GM18526 (cell line): Measurements from ENCODE around the gene TSPAN17.

Source experiments
- POLR2A ChIP-seq: IDR thresholded peaks from 3 replicates; pipeline ENCODE4 v1.6.1; 2011; ENCODE audit not compliant: insufficient read length; ENCODE audit errors: extremely low read depth

TSPAN17 gene, protein sequence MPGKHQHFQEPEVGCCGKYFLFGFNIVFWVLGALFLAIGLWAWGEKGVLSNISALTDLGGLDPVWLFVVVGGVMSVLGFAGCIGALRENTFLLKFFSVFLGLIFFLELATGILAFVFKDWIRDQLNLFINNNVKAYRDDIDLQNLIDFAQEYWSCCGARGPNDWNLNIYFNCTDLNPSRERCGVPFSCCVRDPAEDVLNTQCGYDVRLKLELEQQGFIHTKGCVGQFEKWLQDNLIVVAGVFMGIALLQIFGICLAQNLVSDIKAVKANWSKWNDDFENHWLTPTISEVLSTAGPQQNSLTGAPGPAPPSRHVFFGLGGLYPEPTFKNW

DNA sequence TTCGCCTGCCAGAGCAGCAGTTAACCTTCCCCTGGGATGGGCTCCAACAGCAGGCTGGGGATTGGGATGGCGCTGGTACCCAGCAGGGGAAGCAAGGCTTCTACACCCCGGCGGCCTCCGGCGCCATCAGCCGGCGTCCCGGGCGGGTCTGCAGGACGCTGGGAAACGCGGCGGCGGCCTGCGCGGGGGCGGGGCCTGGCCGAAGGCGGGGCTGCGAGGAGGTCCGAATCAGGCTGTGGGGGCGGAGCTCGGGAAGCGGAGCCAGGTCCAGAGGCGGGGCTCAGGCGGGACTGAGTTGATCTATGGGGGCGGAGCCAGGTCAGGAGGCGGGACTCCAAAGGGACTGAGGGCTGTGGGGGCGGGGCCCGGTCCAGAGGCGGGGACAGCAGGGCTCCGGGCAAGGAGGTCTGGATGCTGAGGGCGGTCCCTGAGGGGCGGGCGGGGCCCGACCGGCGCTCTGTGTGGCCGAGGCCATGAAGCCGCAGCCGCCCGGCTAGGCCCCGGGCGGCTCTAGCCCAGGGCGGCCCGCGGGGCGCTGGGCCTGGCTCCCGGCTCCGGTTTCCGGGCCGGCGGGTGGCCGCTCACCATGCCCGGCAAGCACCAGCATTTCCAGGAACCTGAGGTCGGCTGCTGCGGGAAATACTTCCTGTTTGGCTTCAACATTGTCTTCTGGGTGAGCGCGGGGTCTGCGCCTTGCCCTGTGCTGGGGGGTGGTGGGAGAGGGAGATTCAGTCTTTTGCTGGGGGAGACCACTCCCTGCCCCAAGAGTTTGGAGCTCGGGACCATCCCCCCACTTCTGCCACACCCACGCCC, at the start of gene TSPAN17:
Gene TSPAN17 (plus strand): TSS at position 455 of the 813 bp plus-strand sequence. CDS start 132 bp downstream, at position 587.
- TF ChIP-seq POLR2A, result peak; percentile 94

DNA sequence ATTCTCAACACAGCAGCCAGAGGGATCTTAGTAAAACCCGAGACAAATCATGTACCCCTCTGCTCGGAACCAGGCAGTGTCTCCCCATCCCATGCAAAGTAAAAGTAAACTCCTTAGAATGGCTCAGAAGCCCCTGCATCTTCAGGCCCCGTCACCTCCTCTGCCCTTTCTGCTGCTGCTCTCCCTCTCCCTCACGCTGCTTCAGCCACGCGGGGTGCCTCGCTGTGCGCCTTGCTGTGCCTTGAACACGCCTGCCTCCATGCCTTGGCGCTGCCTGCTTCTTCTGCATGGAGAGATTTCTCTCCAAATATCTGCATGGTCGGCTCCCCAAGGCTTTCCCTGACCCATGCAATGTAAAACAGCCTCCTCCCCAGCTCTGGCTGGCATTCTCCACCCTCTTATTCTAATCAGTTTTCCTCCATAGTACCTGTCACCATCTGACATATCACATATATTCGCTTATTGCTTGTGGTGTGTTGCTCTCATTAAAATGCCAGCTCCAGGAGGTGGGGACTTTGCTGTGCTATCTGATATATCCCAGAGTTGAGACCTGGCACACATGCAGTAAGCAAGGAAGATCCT, 45.3 kb upstream of the TSPAN17 start:
- TF ChIP-seq POLR2A, result no peak

DNA sequence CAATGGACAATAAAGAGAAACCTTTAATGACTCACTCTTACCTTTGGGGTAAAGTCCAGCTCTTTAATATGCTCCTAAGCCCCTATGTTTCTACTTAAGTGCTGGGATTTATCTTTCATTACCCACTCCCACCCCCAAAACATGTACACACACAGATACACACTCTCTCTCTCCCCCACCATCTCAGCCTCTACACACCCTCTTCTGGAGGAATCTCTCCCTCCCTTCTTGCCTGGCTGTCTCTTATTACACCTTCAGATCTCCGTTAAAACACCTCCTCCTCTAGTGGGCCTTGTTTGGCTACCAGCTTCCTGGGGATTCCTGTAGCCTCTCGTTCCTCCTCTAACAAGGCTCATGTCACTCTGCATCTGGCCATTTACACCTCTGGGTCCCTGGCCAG, 44.2 kb upstream of the TSPAN17 start:
- TF ChIP-seq POLR2A, result no peak

DNA sequence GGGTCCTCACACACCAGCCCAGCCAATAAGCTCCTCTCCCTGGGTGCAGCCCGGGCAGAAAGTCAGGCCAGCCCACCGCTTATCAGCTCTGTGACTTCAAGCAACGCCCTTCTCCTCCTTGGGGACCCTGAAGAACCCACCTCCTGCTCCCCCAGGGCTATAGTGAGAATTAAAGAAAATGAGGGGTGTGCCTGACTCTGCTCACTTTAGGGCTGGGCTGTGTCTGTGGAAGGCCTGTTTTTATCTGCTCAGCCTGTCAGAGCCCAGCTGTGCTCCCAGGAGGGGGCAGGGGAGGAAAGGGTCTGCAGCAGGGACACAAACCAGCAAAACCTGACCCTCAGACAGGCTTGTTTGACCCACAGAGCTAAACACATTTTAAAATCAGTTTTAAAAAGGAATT, 41.3 kb upstream of the TSPAN17 start:
- TF ChIP-seq POLR2A, result no peak

DNA sequence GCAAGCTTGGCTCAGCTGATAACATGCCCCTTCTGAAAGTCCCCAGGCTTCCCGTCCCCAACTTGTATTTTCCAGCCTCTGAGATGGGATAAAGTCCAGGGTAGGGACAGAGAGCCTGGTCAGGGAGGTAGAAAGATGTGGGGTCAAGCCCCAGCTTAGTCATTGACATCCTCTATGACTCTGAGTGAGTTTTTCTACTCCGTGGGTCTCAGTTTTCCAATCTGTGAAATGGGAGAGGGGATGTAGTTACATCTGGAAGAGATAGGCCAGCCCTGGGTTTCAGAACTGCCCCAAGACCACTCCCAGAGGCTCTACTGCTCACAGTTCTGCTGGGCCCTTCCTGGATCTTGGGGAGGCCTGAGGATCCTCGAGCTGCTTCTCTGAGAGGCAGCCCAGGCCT, 40.4 kb upstream of the TSPAN17 start:
- TF ChIP-seq POLR2A, result no peak

DNA sequence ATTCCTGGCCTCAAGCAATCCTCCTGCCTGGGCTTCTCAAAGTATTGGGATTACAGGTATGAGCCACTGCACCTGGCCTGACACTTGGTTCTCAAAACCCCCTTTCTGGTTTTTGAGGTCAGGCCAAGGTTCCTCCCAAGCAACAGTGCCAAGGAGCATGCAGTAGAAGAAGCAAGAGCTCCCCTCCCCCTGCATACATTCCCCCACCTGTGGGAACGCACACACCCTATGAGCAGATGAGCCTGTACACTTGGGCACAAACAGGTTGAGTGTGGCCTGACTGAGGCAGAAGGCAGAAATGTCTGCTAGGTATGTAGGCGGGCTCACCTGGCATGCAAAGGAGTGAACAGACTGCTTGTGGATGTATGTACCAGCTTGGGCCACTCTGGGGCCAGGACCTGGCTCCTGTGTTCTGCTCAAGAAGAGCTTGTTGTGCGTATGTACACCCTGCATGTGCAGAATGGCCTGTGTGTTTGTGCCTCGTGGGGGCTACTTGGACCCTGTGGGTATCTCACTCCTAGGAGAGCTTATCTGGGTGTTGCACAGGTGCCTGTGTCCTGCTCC, 39.1 kb upstream of the TSPAN17 start:
- TF ChIP-seq POLR2A, result no peak

DNA sequence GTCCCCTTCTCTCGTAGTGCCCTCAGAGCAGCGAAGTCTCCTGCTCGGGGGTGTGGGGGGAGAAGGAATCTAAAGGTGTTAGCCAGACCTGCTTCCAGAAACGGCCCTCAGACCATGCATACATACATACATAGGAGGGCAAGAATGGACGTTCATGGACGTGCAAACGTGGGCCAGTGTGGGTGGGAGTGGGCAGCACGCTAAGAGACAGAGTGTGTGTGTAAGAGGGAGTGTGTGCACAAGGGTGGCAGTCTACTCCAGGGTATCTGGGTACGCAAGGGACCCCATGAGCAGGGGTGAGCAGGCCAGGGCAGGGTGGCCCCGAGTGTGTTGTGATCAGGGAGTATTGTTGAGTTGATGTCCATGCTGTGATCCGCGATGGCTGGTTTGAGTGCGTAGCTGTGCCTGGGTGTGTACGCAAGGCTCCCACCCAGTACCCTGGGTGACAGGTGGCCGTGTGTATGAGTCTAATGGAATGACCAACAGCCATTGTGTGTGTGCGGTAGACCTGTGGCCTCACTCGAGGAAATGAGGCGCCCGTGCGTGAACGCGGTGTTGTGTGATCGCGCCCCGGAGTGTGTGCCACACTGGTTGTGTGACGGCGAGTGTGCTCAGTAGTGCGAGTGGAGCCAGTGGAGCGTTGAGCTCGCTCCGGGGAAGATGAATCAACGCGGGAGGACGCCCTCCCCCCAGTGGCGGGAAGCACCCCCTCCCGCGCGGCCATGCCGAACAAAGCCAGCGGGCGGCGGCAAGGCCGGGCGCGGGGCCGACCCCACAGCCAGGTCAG, 38.2 kb upstream of the TSPAN17 start:
- TF ChIP-seq POLR2A, result no peak

DNA sequence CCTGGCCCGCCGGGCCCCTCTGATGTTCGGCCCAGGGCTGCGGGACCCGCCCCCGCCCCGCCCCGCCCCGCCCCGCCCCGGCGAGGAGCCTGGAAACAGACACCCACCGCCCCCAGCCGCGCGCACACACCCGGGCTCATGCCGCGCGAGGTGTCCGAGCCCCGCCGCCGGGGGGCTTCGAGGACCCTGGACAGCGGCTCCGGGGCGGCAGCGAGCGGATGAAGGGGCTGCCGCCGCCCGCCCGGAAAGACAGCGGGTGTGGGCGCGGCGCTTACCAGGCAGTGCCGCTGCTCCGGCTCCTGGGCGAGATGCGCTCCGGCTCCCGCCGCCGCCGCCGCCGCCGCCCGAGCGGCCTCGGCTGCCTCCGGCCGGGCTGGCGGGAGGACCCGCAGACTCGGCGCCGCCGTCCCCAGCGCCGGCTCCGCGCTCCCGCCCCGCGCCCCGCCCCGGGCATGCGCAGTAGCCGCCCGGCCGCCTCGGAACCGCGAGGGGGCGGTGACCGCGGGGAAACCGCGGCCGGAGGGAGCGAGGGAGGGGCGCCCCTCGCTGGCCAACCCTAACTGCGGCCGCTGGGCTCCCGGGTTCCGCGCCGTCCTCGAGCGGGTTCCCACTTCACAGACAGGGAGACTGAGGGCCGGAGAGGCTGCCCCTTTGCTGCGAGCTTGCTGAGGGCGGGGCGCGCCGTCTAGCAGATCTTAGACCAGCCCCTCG, 37.4 kb upstream of the TSPAN17 start, which contains the start of gene GPRIN1:
Gene GPRIN1 (minus strand): TSS at position 433 of the 711 bp plus-strand sequence. CDS start 10,322 bp downstream, outside the sequence.
- TF ChIP-seq POLR2A, result no peak

DNA sequence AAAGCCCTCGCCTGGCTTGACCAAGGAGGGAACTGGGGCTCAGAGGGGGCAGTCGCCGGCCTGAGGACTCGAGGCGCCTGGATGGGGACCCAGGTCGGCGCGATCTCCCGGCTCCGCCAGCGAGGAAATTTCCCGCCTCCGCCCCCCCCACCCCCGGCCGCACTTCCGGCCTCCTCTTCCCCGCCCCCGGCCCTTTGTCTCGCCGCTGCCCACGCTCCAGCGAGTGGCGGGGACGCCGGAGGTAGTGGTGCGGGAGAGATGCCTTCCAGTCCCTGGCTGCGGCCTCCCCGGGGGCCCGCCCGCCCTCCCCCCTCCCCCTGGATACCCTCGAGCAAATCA, 36.9 kb upstream of the TSPAN17 start:
- TF ChIP-seq POLR2A, result no peak

DNA sequence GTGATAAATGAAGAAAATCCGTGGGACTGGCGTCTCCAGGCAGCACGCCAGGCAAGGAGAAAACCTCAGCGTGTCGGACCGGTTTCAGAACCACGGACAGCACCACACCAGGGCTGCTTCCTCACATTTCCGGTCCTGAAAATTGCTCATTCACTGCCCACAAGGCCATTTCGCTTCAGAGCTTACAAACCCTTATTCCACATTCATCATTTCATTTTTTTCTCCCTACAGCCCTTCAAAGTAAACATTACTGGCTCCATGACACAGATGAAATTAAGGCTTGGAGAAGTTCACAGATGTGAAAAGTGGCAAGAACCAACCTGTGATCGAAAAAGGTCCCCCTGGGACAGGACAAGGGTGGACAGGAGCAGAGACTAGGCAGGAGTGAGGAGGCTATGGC, 35.8 kb upstream of the TSPAN17 start:
- TF ChIP-seq POLR2A, result no peak

DNA sequence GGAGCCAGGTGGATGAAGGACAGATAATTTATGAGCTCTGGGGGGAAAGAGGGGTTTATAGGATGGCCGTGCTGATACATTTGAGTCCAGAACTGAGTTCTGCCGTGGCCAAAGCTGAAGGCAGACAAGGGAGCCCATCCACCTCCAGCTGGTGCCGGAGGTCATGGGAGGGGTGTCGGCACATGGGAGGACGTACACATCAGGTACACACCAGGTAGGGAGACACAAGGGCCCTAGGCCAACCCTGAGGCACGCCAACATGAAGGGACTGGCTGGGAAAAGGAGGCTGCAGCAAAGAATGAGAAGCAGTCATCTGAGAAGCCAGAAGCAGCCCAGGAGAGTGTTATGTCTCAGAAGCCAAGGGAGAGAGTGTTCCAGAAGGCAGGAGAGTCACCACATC, 35.3 kb upstream of the TSPAN17 start:
- TF ChIP-seq POLR2A, result no peak

DNA sequence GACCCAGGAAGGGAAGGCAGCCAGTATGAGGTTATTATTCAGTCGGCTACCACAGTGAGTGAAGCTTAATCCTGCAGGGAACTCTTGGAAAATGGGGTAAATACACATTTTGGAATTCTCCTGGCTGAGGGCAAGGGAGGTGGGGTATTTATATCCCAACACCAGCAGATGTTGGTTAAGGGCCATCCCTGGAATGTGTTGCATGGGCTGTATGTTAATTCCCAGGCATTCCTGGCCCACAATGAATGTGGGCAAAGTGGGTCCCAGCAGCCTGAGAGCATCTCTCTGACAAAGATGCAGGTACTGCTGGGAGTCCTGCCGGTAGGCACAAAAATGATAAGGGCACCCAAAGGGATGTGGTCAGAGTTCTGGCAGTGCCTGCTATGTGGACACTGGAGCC, 34.4 kb upstream of the TSPAN17 start:
- TF ChIP-seq POLR2A, result no peak

DNA sequence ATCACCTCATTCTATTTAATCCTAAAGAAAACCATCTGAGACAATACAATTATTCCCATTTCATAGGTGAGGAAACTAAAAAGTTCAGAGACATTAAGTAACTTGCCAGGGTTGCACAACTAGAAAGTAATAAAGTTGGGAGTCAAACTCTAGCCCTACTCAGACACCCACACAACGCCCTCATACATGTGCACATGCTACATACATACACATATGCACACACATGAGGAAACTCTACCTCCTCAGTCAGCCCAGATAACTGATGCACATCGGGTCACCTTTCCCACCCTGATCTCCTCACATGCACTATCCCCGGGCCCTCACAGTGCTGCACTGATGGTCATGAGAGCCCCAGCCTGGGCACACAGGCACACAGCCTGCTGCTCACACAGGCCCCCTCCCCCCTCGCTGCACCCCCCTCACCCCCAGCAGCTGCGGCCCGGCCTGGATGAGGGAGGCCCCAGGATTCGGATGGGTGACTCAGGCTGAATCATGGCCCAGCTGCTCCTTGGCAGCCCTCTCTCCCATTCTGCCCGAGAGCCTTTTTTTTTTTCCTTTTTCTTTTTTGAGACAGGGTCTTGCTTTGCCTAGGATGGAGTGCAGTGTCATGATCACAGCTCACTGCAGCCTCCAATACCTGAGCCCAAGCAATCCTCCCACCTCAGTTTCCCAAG, 32.3 kb upstream of the TSPAN17 start:
- no peak for TF ChIP-seq POLR2A

DNA sequence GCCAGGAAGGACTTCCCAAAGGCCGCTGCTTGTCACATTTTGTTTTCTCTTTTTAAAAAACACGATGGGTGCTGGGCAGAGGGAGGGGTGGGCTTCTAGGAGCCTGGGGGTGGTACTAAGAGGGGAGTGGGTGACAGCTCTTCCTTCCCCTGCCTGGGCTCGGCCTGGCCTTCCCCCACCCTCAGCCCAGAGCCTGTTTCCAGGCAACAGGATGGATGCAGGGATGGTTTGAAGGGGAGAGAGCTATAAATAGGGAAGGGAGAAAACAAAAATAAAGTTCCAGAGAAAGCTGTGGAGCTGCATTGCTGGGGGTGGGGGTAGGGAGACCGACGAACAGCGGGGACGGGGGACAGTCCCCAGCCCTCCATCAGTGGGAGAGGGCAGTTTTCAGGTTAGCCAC, 30.8 kb upstream of the TSPAN17 start:
- no peak for TF ChIP-seq POLR2A

DNA sequence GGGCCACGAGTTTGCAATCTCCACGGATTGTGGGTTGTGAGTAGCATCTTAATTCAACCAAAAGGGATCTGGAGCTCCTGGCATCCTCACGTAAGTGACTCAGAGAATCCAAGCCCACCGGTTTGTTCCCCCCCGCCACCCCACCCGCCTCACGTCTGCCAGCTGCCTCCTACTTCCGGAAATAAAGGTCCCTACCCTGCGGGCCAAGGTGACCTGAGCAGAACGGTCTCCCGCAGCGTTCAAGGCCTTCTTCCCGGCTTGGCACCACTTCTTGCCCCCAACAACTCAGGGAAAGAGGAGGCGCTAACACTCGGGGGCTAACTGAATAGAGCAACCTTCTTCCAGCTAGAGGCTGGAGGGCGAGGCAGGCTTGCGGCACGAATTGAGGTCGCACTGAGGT, 28.5 kb upstream of the TSPAN17 start:
- no peak for TF ChIP-seq POLR2A
